BJ (cell line): ENCODE results near the gene LRRC1. TPM values are rescaled to one million over a fixed set of nuclear protein-coding genes. Genes with fewer than 3 reads are reported as not detected.

ENCODE experiments used
- CTCF ChIA-PET: fragments of 350-600 bp; formaldehyde crosslinking; extraction: SDS; loops from one replicate; lab custom pipeline; 2021; ENCODE audit warnings: antibody characterized with exemption, inconsistent platforms; lab: Yijun Ruan, JAX
- POLR2A ChIA-PET: fragments of 300-600 bp; sonication (Branson Sonifier 250); formaldehyde crosslinking; extraction: SDS; loops from one replicate; lab custom pipeline; 2021; ENCODE audit warnings: antibody characterized with exemption; lab: Charles Lee
- DNase-seq: peaks from one replicate; pipeline ENCODE4 v3.0.0-alpha.2; 2011; ENCODE audit warnings: low read depth
- H3K27me3 ChIP-seq: 2 replicates; pipeline ENCODE4 v1.6.0; 2011; ENCODE audit warnings: low read length; ENCODE audit not compliant: control insufficient read depth, insufficient read depth
- H3K36me3 ChIP-seq: 2 replicates; pipeline ENCODE4 v1.5.1; 2011; ENCODE audit warnings: low read length; ENCODE audit not compliant: control insufficient read depth, insufficient read depth
- H3K4me3 ChIP-seq: 2 replicates; pipeline ENCODE4 v1.5.1; 2011; ENCODE audit warnings: low read depth, mild to moderate bottlenecking, control low read depth, low read length
- polyA plus RNA-seq: library from polyadenylated mRNA; depleted of rRNA; stranded (reverse); fragments of >200 nt; gene quantifications from 2 replicates; pipeline ENCODE4 v1.2.3, GENCODE V29; 2011
- TF ChIP-seq, protein P1 (sequence below): IDR thresholded peaks from 2 replicates; pipeline ENCODE4 v1.5.1; 2011; ENCODE audit warnings: low read depth, mild to moderate bottlenecking, control low read depth, inconsistent platforms, low read length, moderate library complexity; ENCODE audit not compliant: insufficient read depth

The LRRC1 gene
- polyA plus RNA-seq, 1 experiment = 4.3 TPM

DNA sequence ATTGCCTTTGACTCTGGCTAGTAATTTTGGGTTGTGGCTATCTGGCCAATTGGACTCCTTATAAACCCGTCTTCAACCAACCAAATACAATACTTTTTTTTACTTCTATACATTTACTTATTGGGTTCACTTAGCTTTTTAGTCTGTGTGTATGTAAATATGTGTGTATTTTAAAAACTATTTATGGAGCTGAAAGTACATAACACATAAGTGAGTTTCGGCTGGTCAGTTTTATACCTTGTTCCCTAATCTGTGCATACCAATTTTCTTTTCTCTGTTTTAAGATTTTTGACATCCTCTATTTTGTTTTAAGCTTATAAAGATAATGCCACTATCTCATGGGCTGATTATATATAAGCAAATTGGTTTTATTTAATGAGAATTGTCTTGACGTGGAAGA, 129.5 kb downstream of the LRRC1 start:
- CTCF ChIA-PET = interaction anchor here (1.2 to 1.3 kb wide), 2 partner anchors 31 to 205 kb away, joined by 3 read pairs; no protein-coding TSS in a partner anchor
- DNase-seq = no peak
- H3K27me3 ChIP-seq = no peaks in the 10 kb centered on the region
- H3K4me3 ChIP-seq = no peak overlapping the region
- TF ChIP-seq, protein P1, sequence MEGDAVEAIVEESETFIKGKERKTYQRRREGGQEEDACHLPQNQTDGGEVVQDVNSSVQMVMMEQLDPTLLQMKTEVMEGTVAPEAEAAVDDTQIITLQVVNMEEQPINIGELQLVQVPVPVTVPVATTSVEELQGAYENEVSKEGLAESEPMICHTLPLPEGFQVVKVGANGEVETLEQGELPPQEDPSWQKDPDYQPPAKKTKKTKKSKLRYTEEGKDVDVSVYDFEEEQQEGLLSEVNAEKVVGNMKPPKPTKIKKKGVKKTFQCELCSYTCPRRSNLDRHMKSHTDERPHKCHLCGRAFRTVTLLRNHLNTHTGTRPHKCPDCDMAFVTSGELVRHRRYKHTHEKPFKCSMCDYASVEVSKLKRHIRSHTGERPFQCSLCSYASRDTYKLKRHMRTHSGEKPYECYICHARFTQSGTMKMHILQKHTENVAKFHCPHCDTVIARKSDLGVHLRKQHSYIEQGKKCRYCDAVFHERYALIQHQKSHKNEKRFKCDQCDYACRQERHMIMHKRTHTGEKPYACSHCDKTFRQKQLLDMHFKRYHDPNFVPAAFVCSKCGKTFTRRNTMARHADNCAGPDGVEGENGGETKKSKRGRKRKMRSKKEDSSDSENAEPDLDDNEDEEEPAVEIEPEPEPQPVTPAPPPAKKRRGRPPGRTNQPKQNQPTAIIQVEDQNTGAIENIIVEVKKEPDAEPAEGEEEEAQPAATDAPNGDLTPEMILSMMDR = no peak
- H3K36me3 ChIP-seq = no peaks in the 10 kb centered on the region
- POLR2A ChIA-PET = no interaction called here

DNA sequence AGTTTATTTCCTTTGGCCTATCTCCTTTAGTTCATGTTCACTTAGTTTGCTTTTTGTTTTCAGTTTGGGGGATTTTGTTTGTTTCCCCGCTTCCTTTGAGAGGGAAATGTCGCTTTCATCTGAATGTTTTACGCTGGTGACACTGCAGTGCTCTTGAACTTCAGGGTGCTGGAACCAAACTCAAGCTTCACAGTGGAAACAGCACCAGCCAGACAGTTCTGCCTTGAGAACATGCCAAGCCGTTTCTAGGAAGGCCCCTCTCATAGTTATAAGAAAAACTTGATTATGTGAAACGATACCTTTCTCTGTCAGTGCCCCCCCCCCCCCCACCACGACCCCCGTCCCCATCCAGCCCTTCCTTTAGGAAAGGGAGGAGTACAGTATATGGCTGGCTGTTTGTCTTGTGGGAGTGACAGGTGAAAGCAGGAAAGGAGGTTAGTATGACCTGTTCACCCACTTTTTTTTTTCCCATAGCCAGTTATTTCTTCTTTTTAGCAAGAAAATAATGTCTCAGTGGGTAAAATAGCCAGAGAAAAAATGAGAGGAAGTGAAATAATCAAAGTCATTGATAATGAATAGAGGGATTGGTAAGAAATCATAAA, 130.1 kb downstream of the LRRC1 start:
- ChIA-PET CTCF (interaction anchor here (1.2 to 1.3 kb wide), 2 partner anchors 31 to 206 kb away, joined by 3 read pairs; no protein-coding TSS in a partner anchor), POLR2A (no interaction called here)
- no peak for DNase-seq
- Histone ChIP-seq H3K36me3 (no peaks in the 10 kb centered on the region), H3K4me3 (no peak overlapping the region), H3K27me3 (no peaks in the 10 kb centered on the region)
- TF ChIP-seq, protein P1 = no peak

DNA sequence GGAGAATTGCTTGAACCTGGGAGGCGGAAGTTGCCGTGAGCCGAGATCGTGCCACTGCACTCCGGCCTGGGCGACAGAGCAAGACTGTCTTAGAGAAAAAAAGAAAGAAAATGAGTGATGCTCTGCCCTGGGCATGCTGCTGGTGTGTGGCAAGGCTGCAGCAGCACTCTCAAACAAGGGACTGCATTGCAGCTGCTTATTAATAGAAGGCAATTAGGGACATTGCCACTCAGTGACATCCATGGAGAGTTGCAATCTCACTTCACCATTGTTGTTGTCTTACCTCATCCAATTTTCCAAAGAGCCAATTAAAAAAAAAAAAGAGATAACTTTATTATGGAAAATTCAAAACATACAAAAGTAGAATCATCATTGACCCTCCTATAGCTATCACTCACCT, 131.1 kb downstream of the LRRC1 start:
- ChIA-PET CTCF (interaction anchor here (1.9 kb wide), 1 partner anchor 16 kb away, joined by 4 read pairs; no protein-coding TSS in a partner anchor), POLR2A (no interaction called here)

DNA sequence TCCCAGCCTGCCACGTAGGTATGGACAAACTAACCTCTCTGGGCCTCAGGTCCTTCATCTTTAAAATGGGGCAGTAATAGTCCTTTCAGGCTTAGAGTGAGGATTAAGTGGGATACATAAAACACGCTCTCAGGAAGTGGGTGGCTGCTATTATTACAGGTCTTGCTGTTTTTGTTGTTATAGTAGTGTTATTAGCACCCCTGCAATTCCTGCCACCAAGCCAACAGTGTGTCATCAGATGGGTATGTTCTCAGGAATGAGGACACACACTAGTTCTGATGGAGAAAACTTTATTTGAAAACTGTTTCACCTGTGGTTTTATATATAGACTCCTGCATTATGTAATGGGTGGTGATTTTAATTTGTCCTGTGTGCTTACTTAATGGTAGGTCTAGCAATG, 131.7 kb downstream of the LRRC1 start:
- Histone ChIP-seq H3K36me3 (no peaks in the 10 kb centered on the region), H3K4me3 (no peak overlapping the region), H3K27me3 (no peaks in the 10 kb centered on the region)
- ChIA-PET POLR2A (no interaction called here), CTCF (interaction anchor here (1.9 kb wide), 1 partner anchor 16 kb away, joined by 4 read pairs; no protein-coding TSS in a partner anchor)
- TF ChIP-seq, protein P1 = no peak
- DNase-seq = no peak

More for the DNA sequence above, 131.1 kb downstream of the LRRC1 start:
- TF ChIP-seq, protein P1 = no peak
- DNase-seq = no peak
- no peaks in the 10 kb centered on the region for H3K36me3 ChIP-seq
- no peak overlapping the region for H3K4me3 ChIP-seq
- H3K27me3 ChIP-seq = no peaks in the 10 kb centered on the region

DNA sequence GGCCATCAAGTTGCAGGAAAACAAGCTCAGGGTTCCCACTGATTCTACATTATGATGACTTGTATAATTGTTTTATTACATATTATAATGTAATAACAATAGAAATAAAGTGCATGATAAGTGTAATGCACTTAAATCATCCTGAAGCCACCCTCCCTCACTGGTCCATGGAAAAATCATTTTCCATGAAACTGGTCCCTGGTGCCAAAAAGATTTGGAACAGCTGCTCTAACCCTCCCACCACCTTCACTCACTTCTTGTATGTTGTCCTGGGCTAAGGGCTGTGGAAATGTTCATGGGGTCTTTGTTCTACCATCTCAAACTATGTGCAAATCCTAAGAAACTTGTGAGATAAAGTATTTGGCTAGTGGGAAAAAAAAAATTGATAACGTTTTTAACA, 133.8 kb downstream of the LRRC1 start:
- Histone ChIP-seq H3K4me3 (no peak overlapping the region), H3K27me3 (no peaks in the 10 kb centered on the region; the same call in 1 of the 2 replicates), H3K36me3 (no peaks in the 10 kb centered on the region)
- ChIA-PET CTCF (interaction anchor here (1.0 to 1.2 kb wide), 2 partner anchors 27 to 30 kb away, joined by 3 to 4 read pairs; no protein-coding TSS in a partner anchor), POLR2A (no interaction called here)
- no peak for DNase-seq
- TF ChIP-seq, protein P1 = no peak
